ENCODE data around the gene CD274. TPM values are rescaled to one million over a fixed set of nuclear protein-coding genes. Genes with fewer than 3 reads are reported as not detected.
A peak's percentile ranks its signal among the peaks of the same experiment; 100 is the strongest.

Gene CD274
- total and polyA plus RNA-seq, 10 of the 15 experiments (the other 5 are each of a cell fraction or from before 2014, with no cell fraction given), result 9.4 to 128 (median 24.6) TPM

- TF ChIP-seq IRF4 (IDR thresholded peaks at IDR 0.05; ENCODE audit: low read depth, low read length) (0 out of 2 replicates have a peak, but pooled peaks have one; percentile 26), BHLHE40 (IDR thresholded peaks at IDR 0.05; ENCODE audit: borderline replicate concordance in 1 of 2, low read depth in 2 of 2, low read length in 1 of 2) (no peak), SREBF2 (IDR thresholded peaks at IDR 0.05; ENCODE audit: low read length) (no peak), RUNX3 (IDR thresholded peaks at IDR 0.05; ENCODE audit: low read length) (0 out of 2 replicates have a peak, but pooled peaks have one; percentile 23), RFX5 (IDR thresholded peaks at IDR 0.05; ENCODE audit: low read depth, low read length) (no peak), IKZF1 (conservative IDR thresholded peaks at IDR 0.05) (peak; percentile 57), PBX3 (IDR thresholded peaks at IDR 0.05; ENCODE audit: insufficient replicate concordance, low read depth, low read length) (peak; percentile 38), IKZF2 (IDR thresholded peaks at IDR 0.05) (peak; percentile 57 to 61), LARP7 (IDR thresholded peaks at IDR 0.05) (no peak), SMARCA5 (IDR thresholded peaks at IDR 0.05) (peak; percentile 37; the same call in 1 of the 2 replicates), NKRF (conservative IDR thresholded peaks at IDR 0.05) (no peak), NFIC (IDR thresholded peaks at IDR 0.05; ENCODE audit: low read depth, low read length) (peak; percentile 79), SPI1 (IDR thresholded peaks at IDR 0.05; ENCODE audit: borderline replicate concordance, insufficient read depth, low read depth, low read length) (peak; percentile 65; the same call in 1 of the 2 replicates), CREB1 (IDR thresholded peaks at IDR 0.05; ENCODE audit: low read depth) (no peak), SKIL (IDR thresholded peaks at IDR 0.05; ENCODE audit: low read depth, poor library complexity, severe bottlenecking) (peak; percentile 28), MEF2B (IDR thresholded peaks at IDR 0.05; ENCODE audit: partially characterized antibody, poor library complexity, severe bottlenecking) (peak; percentile 45), POU2F2 (IDR thresholded peaks at IDR 0.05; ENCODE audit: borderline replicate concordance, low read depth, low read length) (no peak), BCL3 (IDR thresholded peaks at IDR 0.05; ENCODE audit: borderline replicate concordance, insufficient read depth, low read depth, low read length, poor library complexity, severe bottlenecking) (peak; percentile 77), MEF2A (IDR thresholded peaks at IDR 0.05; ENCODE audit: insufficient read depth, low read depth, low read length) (0 out of 2 replicates have a peak, but pooled peaks have one; percentile 67), PAX8 (IDR thresholded peaks at IDR 0.05) (no peak), ZBTB11 (CRISPR knock-in tag; IDR thresholded peaks at IDR 0.05) (no peak)
Observed at GRCh38 chr9:5455181-5455580, 4.8 kb downstream of the CD274 start (continued).

Data from GM12878 (cell line).